NCI-H2081 treated with DMSO at 0.1 percent for 48 hours (cell line): ENCODE results near the gene KLK15.
"Not testable (repeated sequence)": the region's sequence is repeated elsewhere in the genome, so short reads cannot be mapped to it uniquely, and the experiment has no call there.

Source experiments
- DNase-seq: peaks from one replicate; lab custom pipeline; 2025; lab: John Stamatoyannopoulos, UW

Gene KLK15

GRCh38 chr19:50796128-50796633, 37.2 kb downstream of the KLK15 start:
- DNase-seq, result no peak

GRCh38 chr19:50795664-50796073, 37.7 kb downstream of the KLK15 start:
- no peak for DNase-seq

- no peak for DNase-seq
These were observed 38.3 kb downstream of the KLK15 start for GRCh38 chr19:50794876-50795663.

- DNase-seq, result no peak
These were observed 39.1 kb downstream of the KLK15 start for GRCh38 chr19:50794074-50794875.

- no peak for DNase-seq
These were observed 39.8 kb downstream of the KLK15 start for GRCh38 chr19:50793558-50794065.

- DNase-seq, result no peak
These were observed 40.8 kb downstream of the KLK15 start for GRCh38 chr19:50792272-50793250.

GRCh38 chr19:50791594-50792271, 41.6 kb downstream of the KLK15 start:
- DNase-seq, result no peak

GRCh38 chr19:50790922-50791467, 42.4 kb downstream of the KLK15 start:
- no peak for DNase-seq

- DNase-seq, result no peak
These were observed 43.0 kb downstream of the KLK15 start, which contains the start of gene ACP4 for GRCh38 chr19:50790396-50790795. TSS of gene ACP4 (plus strand) at chr19:50790415. CDS start at chr19:50790415, 0 bp downstream.

- DNase-seq, result no peak
These were observed 48.0 kb downstream of the KLK15 start for GRCh38 chr19:50785329-50785728.

GRCh38 chr19:50784710-50785109, 48.7 kb downstream of the KLK15 start:
- no peak for DNase-seq

GRCh38 chr19:50783848-50784152, 49.6 kb downstream of the KLK15 start:
- DNase-seq, result not testable (repeated sequence)

- DNase-seq, result no peak
These were observed 52.5 kb downstream of the KLK15 start for GRCh38 chr19:50780753-50781435.

- no peak for DNase-seq
These were observed 53.6 kb downstream of the KLK15 start for GRCh38 chr19:50779504-50780457.

GRCh38 chr19:50778906-50779430, 54.4 kb downstream of the KLK15 start:
- no peak for DNase-seq

- DNase-seq, result no peak
These were observed 55.5 kb downstream of the KLK15 start for GRCh38 chr19:50777830-50778303.

GRCh38 chr19:50777261-50777660, 56.1 kb downstream of the KLK15 start:
- DNase-seq, result no peak

- no peak for DNase-seq
These were observed 57.2 kb downstream of the KLK15 start for GRCh38 chr19:50776131-50776530.
